WTC11 (cell line): ENCODE data around the gene FGFRL1. TPM values are rescaled to one million over a fixed set of nuclear protein-coding genes. Genes with fewer than 3 reads are reported as not detected.
A peak's percentile ranks its signal among the peaks of the same experiment; 100 is the strongest.

ENCODE experiments used
- ATAC-seq: fragments of 200-7000 bp; cut with Tn5 transposase; 2 replicates; pipeline ENCODE4 v1.10.0; 2021; ENCODE audit warnings: mild to moderate bottlenecking, moderate library complexity
- CTCF ChIA-PET: fragments of 300-600 bp; sonication (Branson Sonifier 250); formaldehyde crosslinking; loops from one replicate; lab custom pipeline; 2021; ENCODE audit warnings: antibody characterized with exemption; lab: Charles Lee
- POLR2A ChIA-PET: fragments of 350-600 bp; sonication (Branson Sonifier 250); formaldehyde crosslinking; loops from one replicate; lab custom pipeline; 2021; ENCODE audit warnings: antibody characterized with exemption; lab: Charles Lee
- DNase-seq: peaks from one replicate; pipeline ENCODE4 v3.0.0; 2021; ENCODE audit warnings: low spot score
- H3K27ac Mint-ChIP-seq: 2 replicates; pipeline ENCODE4 v1.8.0; 2021; ENCODE audit warnings: mixed read lengths
- H3K27me3 Mint-ChIP-seq: 2 replicates; pipeline ENCODE4 v1.8.0; 2021; ENCODE audit warnings: low read depth, mild to moderate bottlenecking, moderate library complexity, mixed read lengths
- H3K36me3 Mint-ChIP-seq: 2 replicates; pipeline ENCODE4 v1.8.0; 2021; ENCODE audit warnings: mixed read lengths
- H3K4me1 Mint-ChIP-seq: 2 replicates; pipeline ENCODE4 v1.8.0; 2022; ENCODE audit warnings: mixed read lengths
- H3K4me3 Mint-ChIP-seq: 2 replicates; pipeline ENCODE4 v1.8.0; 2021; ENCODE audit warnings: mild to moderate bottlenecking, moderate library complexity, mixed read lengths
- H3K9me3 Mint-ChIP-seq: 2 replicates; pipeline ENCODE4 v1.8.0; 2021; ENCODE audit warnings: mixed read lengths
- CREM ChIP-seq: sonication (generic); formaldehyde crosslinking; IDR thresholded peaks from 2 replicates; pipeline ENCODE4 v1.8.1; 2022; ENCODE audit warnings: mild to moderate bottlenecking, missing genetic modification reagents, moderate library complexity
- ESRRA ChIP-seq: sonication (generic); formaldehyde crosslinking; IDR thresholded peaks from 2 replicates; pipeline ENCODE4 v1.8.1; 2022; ENCODE audit warnings: mild to moderate bottlenecking, missing genetic modification reagents, borderline replicate concordance
- FOXK1 ChIP-seq: sonication (generic); formaldehyde crosslinking; IDR thresholded peaks from 2 replicates; pipeline ENCODE4 v1.8.0; 2022; ENCODE audit warnings: mild to moderate bottlenecking, moderate library complexity, missing genetic modification reagents
- GABPB1 ChIP-seq: sonication (generic); formaldehyde crosslinking; IDR thresholded peaks from 2 replicates; pipeline ENCODE4 v1.8.1; 2023; ENCODE audit warnings: mild to moderate bottlenecking, missing genetic modification reagents
- GRHL2 ChIP-seq: fragments of 250-450 bp; sonication (Bioruptor Pico); IDR thresholded peaks from 2 replicates; pipeline ENCODE4 v1.8.0; 2022; ENCODE audit warnings: mild to moderate bottlenecking, moderate library complexity; ENCODE audit not compliant: insufficient replicate concordance, severe bottlenecking
- NFATC4 ChIP-seq: fragments of 250-450 bp; sonication (Bioruptor Pico); IDR thresholded peaks from 2 replicates; pipeline ENCODE4 v1.9.0; 2021; ENCODE audit warnings: mild to moderate bottlenecking
- SMAD3 ChIP-seq: sonication (generic); formaldehyde crosslinking; IDR thresholded peaks from 2 replicates; pipeline ENCODE4 v1.8.0; 2022; ENCODE audit warnings: missing genetic modification reagents, mild to moderate bottlenecking, borderline replicate concordance
- SMAD4 ChIP-seq: sonication (generic); formaldehyde crosslinking; IDR thresholded peaks from 2 replicates; pipeline ENCODE4 v1.8.0; 2022; ENCODE audit warnings: mild to moderate bottlenecking, missing genetic modification reagents
- SOX15 ChIP-seq: fragments of 250-450 bp; sonication (Bioruptor Pico); IDR thresholded peaks from 2 replicates; pipeline ENCODE4 v1.9.0; 2021; ENCODE audit warnings: mild to moderate bottlenecking
- STAT6 ChIP-seq: sonication (generic); formaldehyde crosslinking; conservative IDR thresholded peaks from 2 replicates; pipeline ENCODE4 v1.8.1; 2023; ENCODE audit warnings: mild to moderate bottlenecking, low read depth, missing genetic modification reagents, moderate library complexity
- TEAD1 ChIP-seq: sonication (generic); formaldehyde crosslinking; IDR thresholded peaks from 2 replicates; pipeline ENCODE4 v1.8.0; 2022; ENCODE audit warnings: mild to moderate bottlenecking, missing genetic modification reagents
- ZNF138 ChIP-seq: sonication (generic); formaldehyde crosslinking; conservative IDR thresholded peaks from 2 replicates; pipeline ENCODE4 v1.8.1; 2022; ENCODE audit warnings: mild to moderate bottlenecking, moderate library complexity, missing genetic modification reagents
- ZNF263 ChIP-seq: sonication (generic); formaldehyde crosslinking; IDR thresholded peaks from 2 replicates; pipeline ENCODE4 v1.8.1; 2022; ENCODE audit warnings: low read depth, mild to moderate bottlenecking, moderate library complexity, missing genetic modification reagents
- ZNF317 ChIP-seq: sonication (generic); formaldehyde crosslinking; IDR thresholded peaks from 2 replicates; pipeline ENCODE4 v1.8.1; 2023; ENCODE audit warnings: low read depth, mild to moderate bottlenecking, moderate library complexity, missing genetic modification reagents, borderline replicate concordance
- ZNF671 ChIP-seq: fragments of 250-450 bp; sonication (Bioruptor Pico); IDR thresholded peaks from 2 replicates; pipeline ENCODE4 v1.8.0; 2021; ENCODE audit warnings: mild to moderate bottlenecking
- total RNA-seq: library from RNA; stranded (reverse); gene quantifications from 3 replicates; pipeline ENCODE4 v1.2.3, GENCODE V29; 2021
- TF ChIP-seq, protein P1 (sequence below): sonication (generic); formaldehyde crosslinking; IDR thresholded peaks from 2 replicates; pipeline ENCODE4 v1.8.1; 2022; ENCODE audit warnings: missing genetic modification reagents, borderline replicate concordance
- TF ChIP-seq, protein P2 (sequence below): sonication (generic); formaldehyde crosslinking; conservative IDR thresholded peaks from 2 replicates; pipeline ENCODE4 v1.8.1; 2022; ENCODE audit warnings: mild to moderate bottlenecking, missing genetic modification reagents
- TF ChIP-seq, protein P3 (sequence below): sonication (generic); formaldehyde crosslinking; IDR thresholded peaks from 2 replicates; pipeline ENCODE4 v1.8.1; 2022; ENCODE audit warnings: low read depth, mild to moderate bottlenecking, moderate library complexity, missing genetic modification reagents, borderline replicate concordance
- TF ChIP-seq, protein P4 (sequence below): sonication (generic); formaldehyde crosslinking; IDR thresholded peaks from 2 replicates; pipeline ENCODE4 v1.8.0; 2023; ENCODE audit warnings: mild to moderate bottlenecking, missing genetic modification reagents
- TF ChIP-seq, protein P5 (sequence below): sonication (generic); formaldehyde crosslinking; IDR thresholded peaks from 2 replicates; pipeline ENCODE4 v1.8.0; 2023; ENCODE audit warnings: missing genetic modification reagents

Gene FGFRL1
- total RNA-seq, 1 experiment from 2014 or later: 25.9 TPM

- Mint-ChIP-seq H3K27ac (no peak overlapping the region), H3K36me3 (no peaks in the 10 kb centered on the region), H3K4me1 (peaks cover 2% of the 10 kb centered on the region), H3K27me3 (peaks cover 63% of the 10 kb centered on the region), H3K9me3 (no peaks in the 10 kb centered on the region), H3K4me3 (peak overlapping the region; percentile 39; the same call in 1 of the 2 replicates)
- ChIA-PET CTCF (interaction anchor here (1.9 kb wide), 1 partner anchor 71 kb away, joined by 5 read pairs; no protein-coding TSS in a partner anchor), POLR2A (no interaction called here)
- DNase-seq (no peak), ATAC-seq (peak; percentile 26)
- no peak for TF ChIP-seq ZNF671 (CRISPR knock-in tag)
- TF ChIP-seq SOX15 (CRISPR knock-in tag): no peak
- no peak for TF ChIP-seq ZNF138 (CRISPR knock-in tag)
- TF ChIP-seq, protein P1, sequence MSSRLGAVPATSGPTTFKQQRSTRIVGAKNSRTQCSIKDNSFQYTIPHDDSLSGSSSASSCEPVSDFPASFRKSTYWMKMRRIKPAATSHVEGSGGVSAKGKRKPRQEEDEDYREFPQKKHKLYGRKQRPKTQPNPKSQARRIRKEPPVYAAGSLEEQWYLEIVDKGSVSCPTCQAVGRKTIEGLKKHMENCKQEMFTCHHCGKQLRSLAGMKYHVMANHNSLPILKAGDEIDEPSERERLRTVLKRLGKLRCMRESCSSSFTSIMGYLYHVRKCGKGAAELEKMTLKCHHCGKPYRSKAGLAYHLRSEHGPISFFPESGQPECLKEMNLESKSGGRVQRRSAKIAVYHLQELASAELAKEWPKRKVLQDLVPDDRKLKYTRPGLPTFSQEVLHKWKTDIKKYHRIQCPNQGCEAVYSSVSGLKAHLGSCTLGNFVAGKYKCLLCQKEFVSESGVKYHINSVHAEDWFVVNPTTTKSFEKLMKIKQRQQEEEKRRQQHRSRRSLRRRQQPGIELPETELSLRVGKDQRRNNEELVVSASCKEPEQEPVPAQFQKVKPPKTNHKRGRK (CRISPR knock-in tag): no peak
- TF ChIP-seq ZNF263 (CRISPR knock-in tag): no peak
- no peak for TF ChIP-seq STAT6
- TF ChIP-seq, protein P2, sequence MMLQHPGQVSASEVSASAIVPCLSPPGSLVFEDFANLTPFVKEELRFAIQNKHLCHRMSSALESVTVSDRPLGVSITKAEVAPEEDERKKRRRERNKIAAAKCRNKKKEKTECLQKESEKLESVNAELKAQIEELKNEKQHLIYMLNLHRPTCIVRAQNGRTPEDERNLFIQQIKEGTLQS (CRISPR knock-in tag): no peak
- TF ChIP-seq TEAD1 (CRISPR knock-in tag): no peak
- no peak for TF ChIP-seq FOXK1 (CRISPR knock-in tag)
- TF ChIP-seq GABPB1 (CRISPR knock-in tag): no peak
- TF ChIP-seq ESRRA: no peak
- TF ChIP-seq NFATC4 (CRISPR knock-in tag): no peak
- TF ChIP-seq, protein P3, sequence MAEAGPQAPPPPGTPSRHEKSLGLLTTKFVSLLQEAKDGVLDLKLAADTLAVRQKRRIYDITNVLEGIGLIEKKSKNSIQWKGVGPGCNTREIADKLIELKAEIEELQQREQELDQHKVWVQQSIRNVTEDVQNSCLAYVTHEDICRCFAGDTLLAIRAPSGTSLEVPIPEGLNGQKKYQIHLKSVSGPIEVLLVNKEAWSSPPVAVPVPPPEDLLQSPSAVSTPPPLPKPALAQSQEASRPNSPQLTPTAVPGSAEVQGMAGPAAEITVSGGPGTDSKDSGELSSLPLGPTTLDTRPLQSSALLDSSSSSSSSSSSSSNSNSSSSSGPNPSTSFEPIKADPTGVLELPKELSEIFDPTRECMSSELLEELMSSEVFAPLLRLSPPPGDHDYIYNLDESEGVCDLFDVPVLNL (CRISPR knock-in tag): no peak
- TF ChIP-seq, protein P4, sequence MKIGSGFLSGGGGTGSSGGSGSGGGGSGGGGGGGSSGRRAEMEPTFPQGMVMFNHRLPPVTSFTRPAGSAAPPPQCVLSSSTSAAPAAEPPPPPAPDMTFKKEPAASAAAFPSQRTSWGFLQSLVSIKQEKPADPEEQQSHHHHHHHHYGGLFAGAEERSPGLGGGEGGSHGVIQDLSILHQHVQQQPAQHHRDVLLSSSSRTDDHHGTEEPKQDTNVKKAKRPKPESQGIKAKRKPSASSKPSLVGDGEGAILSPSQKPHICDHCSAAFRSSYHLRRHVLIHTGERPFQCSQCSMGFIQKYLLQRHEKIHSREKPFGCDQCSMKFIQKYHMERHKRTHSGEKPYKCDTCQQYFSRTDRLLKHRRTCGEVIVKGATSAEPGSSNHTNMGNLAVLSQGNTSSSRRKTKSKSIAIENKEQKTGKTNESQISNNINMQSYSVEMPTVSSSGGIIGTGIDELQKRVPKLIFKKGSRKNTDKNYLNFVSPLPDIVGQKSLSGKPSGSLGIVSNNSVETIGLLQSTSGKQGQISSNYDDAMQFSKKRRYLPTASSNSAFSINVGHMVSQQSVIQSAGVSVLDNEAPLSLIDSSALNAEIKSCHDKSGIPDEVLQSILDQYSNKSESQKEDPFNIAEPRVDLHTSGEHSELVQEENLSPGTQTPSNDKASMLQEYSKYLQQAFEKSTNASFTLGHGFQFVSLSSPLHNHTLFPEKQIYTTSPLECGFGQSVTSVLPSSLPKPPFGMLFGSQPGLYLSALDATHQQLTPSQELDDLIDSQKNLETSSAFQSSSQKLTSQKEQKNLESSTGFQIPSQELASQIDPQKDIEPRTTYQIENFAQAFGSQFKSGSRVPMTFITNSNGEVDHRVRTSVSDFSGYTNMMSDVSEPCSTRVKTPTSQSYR (CRISPR knock-in tag): no peak
- no peak for TF ChIP-seq GRHL2 (CRISPR knock-in tag)
- TF ChIP-seq, protein P5, sequence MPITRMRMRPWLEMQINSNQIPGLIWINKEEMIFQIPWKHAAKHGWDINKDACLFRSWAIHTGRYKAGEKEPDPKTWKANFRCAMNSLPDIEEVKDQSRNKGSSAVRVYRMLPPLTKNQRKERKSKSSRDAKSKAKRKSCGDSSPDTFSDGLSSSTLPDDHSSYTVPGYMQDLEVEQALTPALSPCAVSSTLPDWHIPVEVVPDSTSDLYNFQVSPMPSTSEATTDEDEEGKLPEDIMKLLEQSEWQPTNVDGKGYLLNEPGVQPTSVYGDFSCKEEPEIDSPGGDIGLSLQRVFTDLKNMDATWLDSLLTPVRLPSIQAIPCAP: no peak
- no peak for TF ChIP-seq SMAD4 (CRISPR knock-in tag)
- no peak for TF ChIP-seq ZNF317 (CRISPR knock-in tag)
- no peak for TF ChIP-seq CREM (CRISPR knock-in tag)
- no peak for TF ChIP-seq SMAD3
These were observed 13.9 kb upstream of the FGFRL1 start for GRCh38 chr4:997375-998071.
